Measurements from ENCODE around the gene UNKL.
A peak's percentile ranks its signal among the peaks of the same experiment; 100 is the strongest.

UNKL gene

DNA sequence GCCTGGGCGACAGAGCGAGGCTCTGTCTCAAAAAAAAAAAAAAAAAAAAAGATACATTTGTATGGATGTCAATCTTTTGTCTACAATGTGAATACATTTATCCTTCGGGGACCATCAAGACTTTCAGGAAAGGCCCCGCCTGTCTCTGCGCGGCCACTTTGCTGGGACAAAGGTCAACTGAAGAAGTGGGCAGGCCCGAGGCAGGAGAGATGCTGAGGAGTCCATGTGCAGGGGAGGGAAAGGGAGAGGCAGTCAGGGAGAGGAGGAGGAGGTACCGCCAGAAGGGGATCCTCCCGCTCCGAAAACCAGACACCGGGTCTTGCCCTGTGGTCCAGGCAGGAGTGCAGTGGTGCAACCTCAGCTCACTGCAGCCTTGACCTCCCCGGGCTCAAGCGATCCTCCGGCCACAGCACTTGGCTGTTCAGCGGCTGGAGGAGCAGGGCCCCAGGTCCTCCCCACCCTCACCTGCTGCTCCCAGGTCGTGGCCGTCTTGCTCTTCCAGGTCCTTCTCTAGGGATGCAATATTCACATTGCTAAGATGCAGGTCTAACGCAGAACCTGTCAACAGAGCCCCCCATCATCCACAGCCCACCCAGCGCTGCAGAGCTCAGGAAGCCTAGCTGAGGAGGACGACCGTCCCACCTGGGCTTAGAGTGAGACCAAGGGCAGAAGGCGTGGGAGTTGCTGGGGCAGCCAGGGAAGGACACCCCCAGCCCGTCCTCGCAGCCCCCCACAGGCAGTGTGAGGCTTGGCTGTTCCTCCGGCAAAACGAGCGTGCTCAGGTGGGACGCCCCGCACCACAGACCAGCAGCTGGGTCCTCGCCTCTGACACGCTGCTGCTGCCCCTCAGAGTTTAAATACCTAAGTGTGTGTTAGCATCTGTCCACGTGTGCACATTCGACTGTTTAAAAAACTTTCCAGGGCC, 43.2 kb downstream of the UNKL start:
- Histone ChIP-seq H3K4me3 (ENCODE audit: insufficient read length, low read depth) (no peak overlapping the region), H3K4me1 (ENCODE audit: insufficient read depth, insufficient read length) (peaks cover 14% of the 10 kb centered on the region), H3K27me3 (ENCODE audit: insufficient read depth, insufficient read length) (no peaks in the 10 kb centered on the region), H3K9me3 (ENCODE audit: insufficient read depth, low read length) (no peaks in the 10 kb centered on the region), H3K9ac (ENCODE audit: insufficient read length, low read depth) (no peak overlapping the region), H3K36me3 (ENCODE audit: insufficient read depth, insufficient read length, low read length) (peaks cover 62% of the 10 kb centered on the region)
- no peak for TF ChIP-seq YY1 (IDR thresholded peaks at IDR 0.05; ENCODE audit: insufficient read depth, insufficient read length)
- no peak for TF ChIP-seq ZNF274 (IDR thresholded peaks at IDR 0.05; ENCODE audit: low read depth, low read length)
- TF ChIP-seq SUZ12 (IDR thresholded peaks at IDR 0.05; ENCODE audit: extremely low read depth, insufficient read depth, insufficient read length), result no peak
- no peak for DNase-seq (ENCODE audit: low read depth, low spot score)

DNA sequence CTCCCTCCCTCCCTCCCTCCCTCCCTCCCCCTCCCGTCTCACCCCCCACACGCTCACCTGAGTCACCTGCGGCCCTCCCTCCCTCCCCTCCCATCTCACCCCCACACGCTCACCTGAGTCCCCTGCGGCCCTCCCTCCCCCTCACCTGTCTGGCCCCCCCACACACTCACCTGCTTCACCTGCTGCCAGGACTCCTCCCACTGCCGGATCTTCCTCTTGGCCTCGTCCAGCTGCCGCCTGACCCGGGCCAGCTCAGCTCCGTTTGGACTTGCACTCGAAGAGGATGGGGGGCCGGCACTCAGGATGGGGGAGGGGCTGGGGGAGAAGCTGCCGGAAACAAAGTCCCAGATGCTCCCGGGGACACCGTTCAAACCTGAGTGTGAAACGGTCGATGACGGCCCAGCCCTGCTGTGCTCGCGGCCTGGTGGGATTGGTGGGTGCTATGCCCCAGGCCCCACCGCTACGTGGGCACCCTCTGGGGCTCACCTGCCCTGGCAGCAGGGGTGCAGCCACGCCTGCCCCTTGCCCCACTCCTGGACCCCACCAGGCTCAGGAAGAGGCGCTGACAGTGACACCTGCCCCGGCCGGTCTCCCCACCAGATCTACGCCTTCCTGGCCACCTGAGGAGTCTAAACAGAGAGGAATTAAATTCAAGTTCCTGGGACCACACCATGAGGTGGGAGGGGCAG, 46.9 kb downstream of the UNKL start:
- Histone ChIP-seq H3K36me3 (ENCODE audit: insufficient read depth, insufficient read length, low read length) (peaks cover 76% of the 10 kb centered on the region), H3K27me3 (ENCODE audit: insufficient read depth, insufficient read length) (no peaks in the 10 kb centered on the region), H3K9me3 (ENCODE audit: insufficient read depth, low read length) (no peaks in the 10 kb centered on the region), H3K4me3 (ENCODE audit: insufficient read length, low read depth) (no peak overlapping the region), H3K4me1 (ENCODE audit: insufficient read depth, insufficient read length) (peaks cover 5% of the 10 kb centered on the region), H3K9ac (ENCODE audit: insufficient read length, low read depth) (no peak overlapping the region)
- DNase-seq (ENCODE audit: low read depth, low spot score), result no peak
- no peak for TF ChIP-seq YY1 (IDR thresholded peaks at IDR 0.05; ENCODE audit: insufficient read depth, insufficient read length)
- no peak for TF ChIP-seq ZNF274 (IDR thresholded peaks at IDR 0.05; ENCODE audit: low read depth, low read length)
- TF ChIP-seq SUZ12 (IDR thresholded peaks at IDR 0.05; ENCODE audit: extremely low read depth, insufficient read depth, insufficient read length), result no peak

DNA sequence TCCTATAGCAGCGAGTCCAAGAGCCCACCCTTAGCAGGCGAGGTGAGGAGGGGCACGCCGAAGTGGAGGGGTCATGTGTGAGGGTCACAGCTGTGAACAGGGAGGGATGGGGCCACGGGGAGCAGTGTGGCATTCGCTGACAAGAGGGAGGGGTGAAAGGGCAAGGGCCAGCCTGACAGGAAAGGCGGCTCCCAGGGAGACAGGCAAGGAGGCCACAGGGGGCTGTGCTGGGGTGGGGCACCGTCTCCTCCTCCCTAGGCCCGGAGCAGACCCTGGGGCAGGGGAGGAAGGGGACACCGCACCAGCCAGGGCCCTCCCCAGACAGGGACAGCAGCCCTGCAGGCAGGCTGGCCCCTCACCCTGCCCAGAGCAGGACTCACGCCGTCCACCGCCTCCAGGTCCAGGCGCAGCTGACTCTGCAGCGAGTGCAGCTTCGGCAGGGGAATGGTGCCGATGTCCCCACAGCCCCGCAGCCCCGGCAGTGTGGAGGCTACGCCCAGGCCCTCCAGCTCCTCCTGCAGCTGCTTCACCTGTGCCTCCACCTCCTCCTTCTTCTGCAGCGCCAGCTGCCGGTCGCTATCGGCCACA, 47.7 kb downstream of the UNKL start:
- Histone ChIP-seq H3K36me3 (ENCODE audit: insufficient read depth, insufficient read length, low read length) (peaks cover 79% of the 10 kb centered on the region), H3K9ac (ENCODE audit: insufficient read length, low read depth) (no peak overlapping the region), H3K27me3 (ENCODE audit: insufficient read depth, insufficient read length) (no peaks in the 10 kb centered on the region), H3K9me3 (ENCODE audit: insufficient read depth, low read length) (no peaks in the 10 kb centered on the region), H3K4me3 (ENCODE audit: insufficient read length, low read depth) (no peak overlapping the region), H3K4me1 (ENCODE audit: insufficient read depth, insufficient read length) (peaks cover 2% of the 10 kb centered on the region)
- TF ChIP-seq YY1 (IDR thresholded peaks at IDR 0.05; ENCODE audit: insufficient read depth, insufficient read length) (no peak), ZNF274 (IDR thresholded peaks at IDR 0.05; ENCODE audit: low read depth, low read length) (no peak), SUZ12 (IDR thresholded peaks at IDR 0.05; ENCODE audit: extremely low read depth, insufficient read depth, insufficient read length) (no peak)
- no peak for DNase-seq (ENCODE audit: low read depth, low spot score)

DNA sequence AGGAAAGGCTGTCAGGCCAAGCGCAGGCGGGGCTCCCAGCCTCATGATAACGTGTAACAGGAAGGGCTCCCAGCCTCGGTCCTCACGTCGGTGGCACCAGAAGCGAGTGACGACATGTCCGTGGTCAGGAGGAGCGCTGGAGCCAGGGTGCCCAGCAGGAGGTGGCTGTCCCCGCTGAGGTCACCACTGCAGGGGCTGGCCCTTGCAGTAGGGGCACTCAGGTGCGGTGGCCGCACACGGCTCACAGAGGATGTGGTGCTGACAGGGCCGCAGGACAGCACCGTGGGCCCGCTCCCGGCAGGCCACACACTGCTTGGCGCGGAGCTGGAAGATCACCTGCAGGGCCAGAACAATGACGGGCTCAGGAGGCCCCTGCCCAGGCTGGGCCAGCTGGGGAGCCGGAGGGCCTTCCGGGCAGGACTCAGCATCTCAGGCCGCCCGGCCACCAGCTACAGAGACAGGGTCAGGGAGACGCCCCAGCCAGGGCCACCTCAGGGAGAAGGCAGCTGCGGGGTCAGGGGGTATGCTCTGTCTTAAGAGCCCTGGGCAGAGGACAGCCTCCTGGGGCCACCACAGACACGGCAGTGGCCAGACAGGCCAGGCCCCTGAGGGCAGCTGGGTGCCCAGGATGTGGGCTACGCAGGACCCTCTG, 48.3 kb downstream of the UNKL start:
- Histone ChIP-seq H3K27me3 (ENCODE audit: insufficient read depth, insufficient read length) (no peaks in the 10 kb centered on the region), H3K36me3 (ENCODE audit: insufficient read depth, insufficient read length, low read length) (peaks cover 77% of the 10 kb centered on the region), H3K4me1 (ENCODE audit: insufficient read depth, insufficient read length) (peaks cover 2% of the 10 kb centered on the region), H3K4me3 (ENCODE audit: insufficient read length, low read depth) (no peak overlapping the region), H3K9ac (ENCODE audit: insufficient read length, low read depth) (no peak overlapping the region), H3K9me3 (ENCODE audit: insufficient read depth, low read length) (no peaks in the 10 kb centered on the region)
- TF ChIP-seq SUZ12 (IDR thresholded peaks at IDR 0.05; ENCODE audit: extremely low read depth, insufficient read depth, insufficient read length), result no peak
- TF ChIP-seq ZNF274 (IDR thresholded peaks at IDR 0.05; ENCODE audit: low read depth, low read length), result no peak
- TF ChIP-seq YY1 (IDR thresholded peaks at IDR 0.05; ENCODE audit: insufficient read depth, insufficient read length), result no peak
- no peak for DNase-seq (ENCODE audit: low read depth, low spot score)

DNA sequence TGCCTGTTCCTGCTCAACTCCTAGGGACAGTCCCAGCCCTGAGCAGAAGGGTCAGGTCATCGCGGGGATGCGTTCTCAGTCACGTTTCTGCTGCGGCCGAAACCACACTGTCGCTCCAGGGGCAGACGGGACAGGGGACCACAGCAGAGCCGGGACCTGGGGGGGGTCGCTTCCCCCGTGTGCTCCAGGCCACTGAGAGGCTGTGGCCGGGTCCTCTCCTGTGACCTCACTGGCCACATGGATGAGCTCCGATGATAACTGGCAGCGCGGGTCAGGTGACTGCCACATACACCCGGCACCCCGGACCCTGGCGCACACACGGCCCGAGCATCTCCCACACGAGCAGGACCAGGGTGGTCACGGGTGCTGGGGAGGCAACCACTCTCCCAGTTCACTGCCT, 50.0 kb downstream of the UNKL start:
- Histone ChIP-seq H3K4me3 (ENCODE audit: insufficient read length, low read depth) (no peak overlapping the region), H3K9ac (ENCODE audit: insufficient read length, low read depth) (no peak overlapping the region), H3K27me3 (ENCODE audit: insufficient read depth, insufficient read length) (no peaks in the 10 kb centered on the region), H3K9me3 (ENCODE audit: insufficient read depth, low read length) (no peaks in the 10 kb centered on the region), H3K4me1 (ENCODE audit: insufficient read depth, insufficient read length) (peaks cover 2% of the 10 kb centered on the region), H3K36me3 (ENCODE audit: insufficient read depth, insufficient read length, low read length) (peaks cover 78% of the 10 kb centered on the region)
- TF ChIP-seq SUZ12 (IDR thresholded peaks at IDR 0.05; ENCODE audit: extremely low read depth, insufficient read depth, insufficient read length) (no peak), ZNF274 (IDR thresholded peaks at IDR 0.05; ENCODE audit: low read depth, low read length) (no peak), YY1 (IDR thresholded peaks at IDR 0.05; ENCODE audit: insufficient read depth, insufficient read length) (no peak)
- DNase-seq (ENCODE audit: low read depth, low spot score), result no peak

DNA sequence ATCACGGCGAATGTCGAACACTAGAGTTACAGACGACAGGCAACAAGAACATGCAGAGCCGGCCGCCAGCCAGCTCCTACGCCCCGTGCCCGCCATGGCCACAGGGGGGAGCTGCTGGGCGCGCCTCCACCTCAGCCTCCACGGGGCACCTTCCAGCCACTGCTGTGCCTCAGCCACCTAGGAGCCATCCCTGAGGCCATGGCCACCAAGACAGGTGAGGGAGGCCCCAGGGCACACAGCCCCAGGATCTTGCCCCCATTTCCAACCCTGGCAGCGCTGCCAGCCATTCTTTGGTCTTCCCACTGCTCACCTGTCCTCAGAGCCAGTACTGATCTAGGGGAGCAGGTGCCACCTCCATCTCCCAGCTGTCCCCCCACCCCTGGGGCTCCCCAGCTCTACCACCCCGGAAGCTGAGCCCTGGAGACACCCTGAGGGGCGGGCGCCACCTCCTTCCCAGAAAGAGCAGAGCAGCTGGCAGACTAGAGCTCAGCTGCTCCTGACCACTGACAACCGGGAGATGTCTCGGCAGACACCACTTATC, 50.9 kb downstream of the UNKL start:
- Histone ChIP-seq H3K9ac (ENCODE audit: insufficient read length, low read depth) (no peak overlapping the region), H3K27me3 (ENCODE audit: insufficient read depth, insufficient read length) (no peaks in the 10 kb centered on the region), H3K9me3 (ENCODE audit: insufficient read depth, low read length) (no peaks in the 10 kb centered on the region), H3K4me1 (ENCODE audit: insufficient read depth, insufficient read length) (peaks cover 2% of the 10 kb centered on the region), H3K36me3 (ENCODE audit: insufficient read depth, insufficient read length, low read length) (peaks cover 80% of the 10 kb centered on the region), H3K4me3 (ENCODE audit: insufficient read length, low read depth) (no peak overlapping the region)
- TF ChIP-seq SUZ12 (IDR thresholded peaks at IDR 0.05; ENCODE audit: extremely low read depth, insufficient read depth, insufficient read length), result no peak
- TF ChIP-seq ZNF274 (IDR thresholded peaks at IDR 0.05; ENCODE audit: low read depth, low read length), result no peak
- no peak for TF ChIP-seq YY1 (IDR thresholded peaks at IDR 0.05; ENCODE audit: insufficient read depth, insufficient read length)
- peak; percentile 40 for DNase-seq (ENCODE audit: low read depth, low spot score)
